ENCODE data around the gene MMP19.

The MMP19 gene

GRCh38 chr12:55809274-55809673 lies 33.5 kb downstream of the MMP19 start:
- no peak for DNase-seq

- DNase-seq: no peak
Measured at GRCh38 chr12:55806982-55807381, 35.8 kb downstream of the MMP19 start.

GRCh38 chr12:55797550-55797949 lies 45.2 kb downstream of the MMP19 start:
- no peak for DNase-seq

GRCh38 chr12:55797068-55797467 lies 45.7 kb downstream of the MMP19 start:
- no peak for DNase-seq

GRCh38 chr12:55795950-55796349 lies 46.8 kb downstream of the MMP19 start:
- DNase-seq: no peak

GRCh38 chr12:55789893-55790292 lies 52.8 kb downstream of the MMP19 start:
- no peak for DNase-seq

- no peak for DNase-seq
Measured at GRCh38 chr12:55789171-55789570, 53.6 kb downstream of the MMP19 start.

GRCh38 chr12:55788546-55788945 lies 54.2 kb downstream of the MMP19 start:
- DNase-seq: no peak
